HepG2 (cell line): ENCODE results near the gene SLC25A22. TPM values are rescaled to one million over a fixed set of nuclear protein-coding genes. Genes with fewer than 3 reads are reported as not detected.

Source experiments
- FOXP4 ChIP-seq: sonication (generic); formaldehyde crosslinking; IDR thresholded peaks from 2 replicates; pipeline ENCODE4 v1.4.0; 2020; ENCODE audit warnings: missing genetic modification reagents
- HMGXB4 ChIP-seq, 2 experiments: sonication (generic) in 1 of 2; formaldehyde crosslinking in 1 of 2; IDR thresholded peaks; 2 replicates each; pipeline versions ENCODE4 v1.4.0 to v1.6.1; 2018 to 2020; ENCODE audit warnings: missing genetic modification reagents in 2 of 2, borderline replicate concordance in 1 of 2, low read depth in 1 of 2, mild to moderate bottlenecking in 1 of 2, missing biosample characterization in 1 of 2
- KLF16 ChIP-seq, 2 experiments: sonication (generic) in 1 of 2; formaldehyde crosslinking in 1 of 2; IDR thresholded peaks; 2 replicates each; pipeline versions ENCODE4 v1.6.1 to v1.8.0; 2016 to 2023; ENCODE audit warnings: missing genetic modification reagents in 2 of 2, missing compliant biosample characterization in 1 of 2
- MEIS1 ChIP-seq: sonication (generic); formaldehyde crosslinking; IDR thresholded peaks from 2 replicates; pipeline ENCODE4 v1.9.0; 2021; ENCODE audit warnings: mild to moderate bottlenecking, missing genetic modification reagents, moderate library complexity, borderline replicate concordance
- MIXL1 ChIP-seq: IDR thresholded peaks from 2 replicates; pipeline ENCODE4 v1.6.1; 2016
- NCOA2 ChIP-seq: sonication (generic); formaldehyde crosslinking; IDR thresholded peaks from 2 replicates; pipeline ENCODE4 v1.8.0; 2022; ENCODE audit warnings: inconsistent platforms
- POLR2AphosphoS5 ChIP-seq: IDR thresholded peaks from 2 replicates; pipeline ENCODE4 v1.6.1; 2012; ENCODE audit warnings: low read depth, low read length
- SATB2 ChIP-seq: sonication (generic); formaldehyde crosslinking; IDR thresholded peaks from 2 replicates; pipeline ENCODE4 v1.5.0; 2020; ENCODE audit warnings: missing genetic modification reagents
- SOX5 ChIP-seq: IDR thresholded peaks from 2 replicates; pipeline ENCODE4 v1.6.1; 2016; ENCODE audit warnings: borderline replicate concordance
- SP4 ChIP-seq: sonication (generic); formaldehyde crosslinking; IDR thresholded peaks from 2 replicates; pipeline ENCODE4 v1.8.1; 2023; ENCODE audit warnings: mild to moderate bottlenecking, missing genetic modification reagents
- ZBTB8A ChIP-seq: sonication (generic); formaldehyde crosslinking; IDR thresholded peaks from 2 replicates; pipeline ENCODE4 v1.4.0; 2020; ENCODE audit warnings: mild to moderate bottlenecking, low read depth, missing genetic modification reagents, borderline replicate concordance
- ZNF598 ChIP-seq: sonication (generic); formaldehyde crosslinking; IDR thresholded peaks from 2 replicates; pipeline ENCODE4 v1.5.1; 2020; ENCODE audit warnings: mild to moderate bottlenecking, missing genetic modification reagents, borderline replicate concordance
- ZNF629 ChIP-seq: sonication (generic); formaldehyde crosslinking; conservative IDR thresholded peaks from 2 replicates; pipeline ENCODE4 v1.5.0; 2020; ENCODE audit warnings: missing genetic modification reagents
- ZNF878 ChIP-seq: sonication (generic); formaldehyde crosslinking; IDR thresholded peaks from 2 replicates; pipeline ENCODE4 v1.8.1; 2023; ENCODE audit warnings: mild to moderate bottlenecking, missing genetic modification reagents, moderate library complexity
- polyA plus RNA-seq, 8 experiments: library from polyadenylated mRNA; depleted of rRNA in 3 of 8; stranded (reverse) in 7 of 8; unstranded in 1 of 8; fragments of >200 nt; fragmentation: Illumina TruSeq in 4 of 8; extraction: Trizol in 4 of 8; gene quantifications; 2 replicates each; pipeline versions ENCODE4 v1.2.1 to v1.2.3, GENCODE V29; 2011 to 2016; ENCODE audit warnings: low read depth in 4 of 8, missing spikeins in 1 of 8, mixed read lengths in 1 of 8; ENCODE audit not compliant: insufficient read depth in 1 of 8
- total RNA-seq, 5 experiments: library from RNA; depleted of rRNA; stranded (reverse); fragments of >200 nt; fragmentation: Illumina TruSeq; extraction: Trizol; gene quantifications; 2 replicates each; pipeline ENCODE4 v1.2.3, GENCODE V29; 2016; ENCODE audit warnings: low read depth in 1 of 5
- TF ChIP-seq, protein P1 (sequence below): sonication (generic); formaldehyde crosslinking; IDR thresholded peaks from 2 replicates; pipeline ENCODE4 v1.5.0; 2020; ENCODE audit warnings: mild to moderate bottlenecking, missing genetic modification reagents
- TF ChIP-seq, protein P2 (sequence below): sonication (generic); formaldehyde crosslinking; IDR thresholded peaks from 2 replicates; pipeline ENCODE4 v1.4.0; 2020; ENCODE audit warnings: missing genetic modification reagents
- TF ChIP-seq, protein P3 (sequence below): sonication (generic); formaldehyde crosslinking; IDR thresholded peaks from 2 replicates; pipeline ENCODE4 v1.4.0; 2020; ENCODE audit warnings: missing genetic modification reagents
- TF ChIP-seq, protein P4 (sequence below): IDR thresholded peaks from 2 replicates; pipeline ENCODE4 v1.6.1; 2016; ENCODE audit warnings: missing compliant biosample characterization, missing genetic modification reagents, borderline replicate concordance

The SLC25A22 gene
- total and polyA plus RNA-seq, 2 of the 13 experiments (the other 11 are each of a cell fraction or from before 2014, with no cell fraction given) = 12.4 to 19.2 TPM

GRCh38 chr11:838441-839279 lies 40.6 kb upstream of the SLC25A22 start (continued):
- TF ChIP-seq, protein P1, sequence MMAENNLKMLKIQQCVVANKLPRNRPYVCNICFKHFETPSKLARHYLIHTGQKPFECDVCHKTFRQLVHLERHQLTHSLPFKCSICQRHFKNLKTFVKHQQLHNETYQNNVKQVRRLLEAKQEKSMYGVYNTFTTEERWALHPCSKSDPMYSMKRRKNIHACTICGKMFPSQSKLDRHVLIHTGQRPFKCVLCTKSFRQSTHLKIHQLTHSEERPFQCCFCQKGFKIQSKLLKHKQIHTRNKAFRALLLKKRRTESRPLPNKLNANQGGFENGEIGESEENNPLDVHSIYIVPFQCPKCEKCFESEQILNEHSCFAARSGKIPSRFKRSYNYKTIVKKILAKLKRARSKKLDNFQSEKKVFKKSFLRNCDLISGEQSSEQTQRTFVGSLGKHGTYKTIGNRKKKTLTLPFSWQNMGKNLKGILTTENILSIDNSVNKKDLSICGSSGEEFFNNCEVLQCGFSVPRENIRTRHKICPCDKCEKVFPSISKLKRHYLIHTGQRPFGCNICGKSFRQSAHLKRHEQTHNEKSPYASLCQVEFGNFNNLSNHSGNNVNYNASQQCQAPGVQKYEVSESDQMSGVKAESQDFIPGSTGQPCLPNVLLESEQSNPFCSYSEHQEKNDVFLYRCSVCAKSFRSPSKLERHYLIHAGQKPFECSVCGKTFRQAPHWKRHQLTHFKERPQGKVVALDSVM (CRISPR knock-in tag) = no peak
- TF ChIP-seq SATB2 (CRISPR knock-in tag) (no peak), ZNF629 (CRISPR knock-in tag) (no peak; the same call in 1 of the 2 replicates), HMGXB4 (CRISPR knock-in tag; IDR thresholded peaks at IDR 0.05; ENCODE audit: borderline replicate concordance in 1 of 2, low read depth in 1 of 2) (peak; percentile 65 to 86), NCOA2 (CRISPR knock-in tag) (peak; percentile 19; the same call in 1 of the 2 replicates), SP4 (CRISPR knock-in tag) (peak; percentile 74), SOX5 (CRISPR knock-in tag) (peak; percentile 43; the same call in 1 of the 2 replicates), FOXP4 (CRISPR knock-in tag) (no peak), ZNF878 (CRISPR knock-in tag) (peak; percentile 73), ZNF598 (CRISPR knock-in tag) (no peak), KLF16 (CRISPR knock-in tag; IDR thresholded peaks at IDR 0.05) (peak; percentile 22 to 82; a peak in 2 of 4 replicates), ZBTB8A (CRISPR knock-in tag) (no peak), MIXL1 (CRISPR knock-in tag) (no peak), MEIS1 (CRISPR knock-in tag) (no peak; the same call in 1 of the 2 replicates), POLR2AphosphoS5 (0 out of 2 replicates have a peak, but pooled peaks have one; percentile 47)
- TF ChIP-seq, protein P2, sequence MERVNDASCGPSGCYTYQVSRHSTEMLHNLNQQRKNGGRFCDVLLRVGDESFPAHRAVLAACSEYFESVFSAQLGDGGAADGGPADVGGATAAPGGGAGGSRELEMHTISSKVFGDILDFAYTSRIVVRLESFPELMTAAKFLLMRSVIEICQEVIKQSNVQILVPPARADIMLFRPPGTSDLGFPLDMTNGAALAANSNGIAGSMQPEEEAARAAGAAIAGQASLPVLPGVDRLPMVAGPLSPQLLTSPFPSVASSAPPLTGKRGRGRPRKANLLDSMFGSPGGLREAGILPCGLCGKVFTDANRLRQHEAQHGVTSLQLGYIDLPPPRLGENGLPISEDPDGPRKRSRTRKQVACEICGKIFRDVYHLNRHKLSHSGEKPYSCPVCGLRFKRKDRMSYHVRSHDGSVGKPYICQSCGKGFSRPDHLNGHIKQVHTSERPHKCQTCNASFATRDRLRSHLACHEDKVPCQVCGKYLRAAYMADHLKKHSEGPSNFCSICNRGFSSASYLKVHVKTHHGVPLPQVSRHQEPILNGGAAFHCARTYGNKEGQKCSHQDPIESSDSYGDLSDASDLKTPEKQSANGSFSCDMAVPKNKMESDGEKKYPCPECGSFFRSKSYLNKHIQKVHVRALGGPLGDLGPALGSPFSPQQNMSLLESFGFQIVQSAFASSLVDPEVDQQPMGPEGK (CRISPR knock-in tag) = peak; percentile 93
- TF ChIP-seq, protein P3, sequence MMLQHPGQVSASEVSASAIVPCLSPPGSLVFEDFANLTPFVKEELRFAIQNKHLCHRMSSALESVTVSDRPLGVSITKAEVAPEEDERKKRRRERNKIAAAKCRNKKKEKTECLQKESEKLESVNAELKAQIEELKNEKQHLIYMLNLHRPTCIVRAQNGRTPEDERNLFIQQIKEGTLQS (CRISPR knock-in tag) = 0 out of 2 replicates have a peak, but pooled peaks have one; percentile 37
- TF ChIP-seq, protein P4, sequence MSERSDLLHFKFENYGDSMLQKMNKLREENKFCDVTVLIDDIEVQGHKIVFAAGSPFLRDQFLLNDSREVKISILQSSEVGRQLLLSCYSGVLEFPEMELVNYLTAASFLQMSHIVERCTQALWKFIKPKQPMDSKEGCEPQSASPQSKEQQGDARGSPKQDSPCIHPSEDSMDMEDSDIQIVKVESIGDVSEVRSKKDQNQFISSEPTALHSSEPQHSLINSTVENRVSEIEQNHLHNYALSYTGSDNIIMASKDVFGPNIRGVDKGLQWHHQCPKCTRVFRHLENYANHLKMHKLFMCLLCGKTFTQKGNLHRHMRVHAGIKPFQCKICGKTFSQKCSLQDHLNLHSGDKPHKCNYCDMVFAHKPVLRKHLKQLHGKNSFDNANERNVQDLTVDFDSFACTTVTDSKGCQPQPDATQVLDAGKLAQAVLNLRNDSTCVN = no peak
